GM23338 (cell line): ENCODE data around the gene DSC2. TPM values are rescaled to one million over a fixed set of nuclear protein-coding genes. Genes with fewer than 3 reads are reported as not detected.

Source experiments
- ATAC-seq: fragments of 200-7000 bp; cut with Tn5 transposase; 3 replicates; pipeline ENCODE4 v1.9.1; 2020
- DNase-seq: peaks from one replicate; pipeline ENCODE4 v3.0.0-alpha.2; 2015; ENCODE audit warnings: low spot score
- H2AFZ ChIP-seq: fragments of 200-600 bp; sonication (generic); 2 replicates; pipeline ENCODE4 v1.8.0; 2016; ENCODE audit warnings: antibody characterized with exemption, mild to moderate bottlenecking, moderate library complexity
- H3F3A ChIP-seq: fragments of 200-600 bp; sonication (generic); replicated peaks from 2 replicates; pipeline ENCODE4 v1.8.0; 2017; ENCODE audit warnings: antibody characterized with exemption, mixed run types, low read depth
- H3K27ac ChIP-seq: fragments of 200-600 bp; sonication (generic); 2 replicates; pipeline ENCODE4 v1.6.1; 2016; ENCODE audit warnings: low read depth
- H3K27me3 ChIP-seq: fragments of 200-600 bp; sonication (generic); 2 replicates; pipeline ENCODE4 v1.8.0; 2016; ENCODE audit warnings: mild to moderate bottlenecking, mixed run types, moderate library complexity; ENCODE audit not compliant: insufficient read depth
- H3K36me3 ChIP-seq: fragments of 200-600 bp; sonication (generic); 2 replicates; pipeline ENCODE4 v1.8.0; 2016; ENCODE audit warnings: mild to moderate bottlenecking; ENCODE audit not compliant: insufficient read depth
- H3K4me1 ChIP-seq: fragments of 200-600 bp; sonication (generic); 2 replicates; pipeline ENCODE4 v1.8.0; 2016; ENCODE audit warnings: mild to moderate bottlenecking, moderate library complexity; ENCODE audit not compliant: insufficient read depth
- H3K4me2 ChIP-seq: fragments of 200-600 bp; sonication (generic); 2 replicates; pipeline ENCODE4 v1.7.1; 2017; ENCODE audit warnings: mixed run types
- H3K4me3 ChIP-seq: fragments of 200-600 bp; sonication (generic); 2 replicates; pipeline ENCODE4 v1.6.1; 2016; ENCODE audit warnings: mixed run types
- H3K79me2 ChIP-seq: fragments of 200-600 bp; sonication (generic); replicated peaks from 2 replicates; pipeline ENCODE4 v1.8.0; 2017; ENCODE audit warnings: mild to moderate bottlenecking; ENCODE audit not compliant: insufficient read depth
- H3K9me2 ChIP-seq: fragments of 200-600 bp; sonication (generic); 2 replicates; pipeline ENCODE4 v1.8.0; 2017; ENCODE audit not compliant: insufficient read depth
- H4K20me1 ChIP-seq: fragments of 200-600 bp; sonication (generic); replicated peaks from 2 replicates; pipeline ENCODE4 v1.8.0; 2017; ENCODE audit warnings: mild to moderate bottlenecking; ENCODE audit not compliant: insufficient read depth
- H3K27ac Mint-ChIP-seq: 2 replicates; pipeline ENCODE4 v1.8.0; 2020; ENCODE audit warnings: inconsistent platforms, mild to moderate bottlenecking, moderate library complexity, mixed read lengths
- H3K27me3 Mint-ChIP-seq: 3 replicates; pipeline ENCODE4 v1.8.0; 2022; ENCODE audit warnings: low read depth, mild to moderate bottlenecking, moderate library complexity, mixed read lengths, inconsistent platforms; ENCODE audit not compliant: insufficient read depth, poor library complexity
- H3K36me3 Mint-ChIP-seq: 3 replicates; pipeline ENCODE4 v1.8.0; 2021; ENCODE audit warnings: low read depth, mild to moderate bottlenecking, inconsistent platforms, moderate library complexity, mixed read lengths
- H3K4me1 Mint-ChIP-seq: 3 replicates; pipeline ENCODE4 v1.8.0; 2020; ENCODE audit warnings: mild to moderate bottlenecking, inconsistent platforms, mixed read lengths
- H3K4me3 Mint-ChIP-seq: 3 replicates; pipeline ENCODE4 v1.8.0; 2021; ENCODE audit warnings: moderate library complexity, mild to moderate bottlenecking, inconsistent platforms, mixed read lengths
- H3K9me3 Mint-ChIP-seq: 3 replicates; pipeline ENCODE4 v1.8.0; 2020; ENCODE audit warnings: moderate library complexity, mild to moderate bottlenecking, inconsistent platforms, mixed read lengths
- CREB1 ChIP-seq: fragments of 250-450 bp; sonication (Bioruptor Pico); IDR thresholded peaks from 2 replicates; pipeline ENCODE4 v1.5.0; 2020; ENCODE audit warnings: low read depth, mild to moderate bottlenecking, moderate library complexity
- CTCF ChIP-seq, 2 experiments: fragments of 200-600 bp in 1 of 2; sonication (generic) in 1 of 2; conservative IDR thresholded peaks; 2 replicates each; pipeline versions ENCODE4 v1.5.1 to v1.6.1; 2016 to 2017; ENCODE audit warnings: antibody characterized with exemption in 2 of 2, low read depth in 2 of 2, mild to moderate bottlenecking in 2 of 2, moderate library complexity in 1 of 2
- ETS1 ChIP-seq: IDR thresholded peaks from 2 replicates; pipeline ENCODE4 v1.6.1; 2016; ENCODE audit warnings: antibody characterized with exemption
- EZH2 ChIP-seq: fragments of 200-600 bp; sonication (generic); IDR thresholded peaks from one replicate; pipeline ENCODE4 v1.8.0; 2017; ENCODE audit warnings: antibody characterized with exemption, mild to moderate bottlenecking, low read depth; ENCODE audit not compliant: unreplicated experiment
- EZH2phosphoT487 ChIP-seq: fragments of 200-600 bp; sonication (generic); IDR thresholded peaks from one replicate; pipeline ENCODE4 v1.8.1; 2018; ENCODE audit warnings: antibody characterized with exemption; ENCODE audit not compliant: unreplicated experiment
- JUNB ChIP-seq: IDR thresholded peaks from one replicate; pipeline ENCODE4 v1.6.1; 2016; ENCODE audit warnings: antibody characterized with exemption; ENCODE audit not compliant: unreplicated experiment
- NANOG ChIP-seq: IDR thresholded peaks from 2 replicates; pipeline ENCODE4 v1.6.1; 2016; ENCODE audit warnings: antibody characterized with exemption, borderline replicate concordance
- POLR2AphosphoS5 ChIP-seq: IDR thresholded peaks from 2 replicates; pipeline ENCODE4 v1.6.1; 2016; ENCODE audit warnings: antibody characterized with exemption, low read depth
- REST ChIP-seq: IDR thresholded peaks from one replicate; pipeline ENCODE4 v1.6.1; 2018; ENCODE audit warnings: antibody characterized with exemption; ENCODE audit not compliant: unreplicated experiment
- STAT1 ChIP-seq: IDR thresholded peaks from one replicate; pipeline ENCODE4 v1.6.1; 2016; ENCODE audit warnings: antibody characterized with exemption; ENCODE audit not compliant: unreplicated experiment
- ZNF114 ChIP-seq: fragments of 250-450 bp; sonication (Bioruptor Pico); IDR thresholded peaks from 2 replicates; pipeline ENCODE4 v1.5.0; 2020; ENCODE audit warnings: mild to moderate bottlenecking, moderate library complexity
- ZNF331 ChIP-seq: fragments of 250-450 bp; sonication (Bioruptor Pico); IDR thresholded peaks from 2 replicates; pipeline ENCODE4 v1.5.0; 2020; ENCODE audit warnings: low read depth, mild to moderate bottlenecking, moderate library complexity
- ZNF462 ChIP-seq: fragments of 250-450 bp; sonication (Bioruptor Pico); IDR thresholded peaks from 2 replicates; pipeline ENCODE4 v1.5.0; 2020; ENCODE audit warnings: mild to moderate bottlenecking, moderate library complexity
- polyA plus RNA-seq: library from polyadenylated mRNA; unstranded; fragments of >200 nt; fragmentation: Nextera tagmentation; extraction: Ambion mirVana; gene quantifications from 2 replicates; pipeline ENCODE4 v1.2.1, GENCODE V29; 2016
- total RNA-seq: library from RNA; depleted of rRNA; stranded (reverse); fragments of >200 nt; shearing (Covaris generic); gene quantifications from 2 replicates; pipeline ENCODE4 v1.2.3, GENCODE V29; 2014

The DSC2 gene
- total and polyA plus RNA-seq, 2 experiments from 2014 or later = 10.5 to 20.4 TPM

DNA sequence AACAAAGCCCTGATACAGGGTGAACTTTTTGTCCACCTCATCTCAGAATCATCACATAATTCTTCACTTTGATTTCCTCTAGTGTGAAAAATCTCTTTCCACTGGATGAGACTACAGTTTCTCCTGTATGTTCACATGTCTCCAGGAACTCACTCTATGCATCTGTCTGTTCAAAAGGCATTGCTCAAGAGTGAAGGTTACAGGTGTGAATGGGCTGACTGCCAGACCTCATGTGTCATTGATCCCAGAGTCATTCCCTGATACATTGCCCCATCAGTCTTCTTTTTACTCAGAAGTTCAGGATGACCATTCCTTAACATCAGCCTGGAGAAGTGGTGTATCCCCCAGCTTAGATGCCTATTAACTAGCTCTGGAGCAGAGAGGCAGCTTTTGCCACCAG lies 55.3 kb downstream of the DSC2 start:
- Histone ChIP-seq H3F3A (peaks cover 6% of the 10 kb centered on the region; the same call in 1 of the 2 replicates), H3K4me3 (no peak overlapping the region), H2AFZ (no peak overlapping the region), H4K20me1 (no peaks in the 10 kb centered on the region), H3K27ac (no peak overlapping the region), H3K27me3 (peaks cover 42% of the 10 kb centered on the region), H3K9me2 (peaks cover 6% of the 10 kb centered on the region; the same call in 1 of the 2 replicates), H3K36me3 (no peaks in the 10 kb centered on the region), H3K4me1 (peaks cover 12% of the 10 kb centered on the region; the same call in 1 of the 2 replicates), H3K4me2 (no peak overlapping the region), H3K79me2 (no peaks in the 10 kb centered on the region)
- no peak for ATAC-seq
- Mint-ChIP-seq H3K27me3 (peaks cover 22% of the 10 kb centered on the region), H3K4me1 (peaks cover 17% of the 10 kb centered on the region), H3K27ac (no peak overlapping the region), H3K4me3 (no peak overlapping the region), H3K9me3 (no peaks in the 10 kb centered on the region; the same call in 2 of the 3 replicates), H3K36me3 (no peaks in the 10 kb centered on the region; the same call in 2 of the 3 replicates)
- no peak for TF ChIP-seq STAT1
- TF ChIP-seq EZH2 = no peak
- TF ChIP-seq JUNB = no peak
- TF ChIP-seq ZNF331 (CRISPR knock-in tag) = no peak
- no peak for TF ChIP-seq POLR2AphosphoS5
- TF ChIP-seq ZNF462 (CRISPR knock-in tag) = no peak
- TF ChIP-seq NANOG = no peak
- no peak for TF ChIP-seq EZH2phosphoT487
- TF ChIP-seq CTCF (conservative IDR thresholded peaks at IDR 0.05; ENCODE audit: low read depth in 2 of 2) = no peak
- TF ChIP-seq ZNF114 = no peak
- TF ChIP-seq REST = no peak
- no peak for TF ChIP-seq CREB1 (CRISPR knock-in tag)
- no peak for TF ChIP-seq ETS1
- DNase-seq = no peak
